ENCODE measurements around the gene RBM19. TPM values are rescaled to one million over a fixed set of nuclear protein-coding genes. Genes with fewer than 3 reads are reported as not detected.

The RBM19 gene
- total RNA-seq, 1 experiment from 2014 or later = 61.7 TPM

GRCh38 chr12:113781415-113782198, 184.5 kb downstream of the RBM19 start:
- peak; percentile 80 for DNase-seq
- Histone ChIP-seq H3F3A (ENCODE audit: low read length, unreplicated experiment) (no peaks in the 10 kb centered on the region), H3K9me3 (ENCODE audit: low read length) (no peaks in the 10 kb centered on the region), H3K4me1 (ENCODE audit: insufficient read depth, low read length) (peaks cover 25% of the 10 kb centered on the region), H3K79me2 (ENCODE audit: low read length) (no peaks in the 10 kb centered on the region), H3K4me2 (ENCODE audit: low read length) (peak overlapping the region; percentile 25; the same call in 1 of the 2 replicates), H3K36me3 (ENCODE audit: low read depth, low read length) (no peaks in the 10 kb centered on the region), H2AFZ (ENCODE audit: low read length) (no peak overlapping the region), H3K4me3 (ENCODE audit: low read length) (no peak overlapping the region), H3K27ac (ENCODE audit: low read length) (peak overlapping the region; percentile 44), H3K27me3 (ENCODE audit: low read length) (no peaks in the 10 kb centered on the region), H3K9me2 (replicated peaks; ENCODE audit: low read length) (no peaks in the 10 kb centered on the region), H4K20me1 (ENCODE audit: low read length) (no peaks in the 10 kb centered on the region), H3K9ac (ENCODE audit: low read length) (no peak overlapping the region)
- intact Hi-C loops (cut with micrococcal nuclease) = loop anchor here (10.0 kb wide), 1 partner anchor 317 kb away; no protein-coding TSS in a partner anchor
- POLR2A ChIA-PET (ENCODE audit: unreplicated experiment) = no interaction called here
- CTCF ChIA-PET = no interaction called here
- TF ChIP-seq CTCF (conservative IDR thresholded peaks at IDR 0.05; ENCODE audit: low read depth, low read length) (no peak), EZH2phosphoT487 (IDR thresholded peaks at IDR 0.05; ENCODE audit: borderline replicate concordance, low read length) (no peak), EZH2 (IDR thresholded peaks at IDR 0.05; ENCODE audit: low read length, unreplicated experiment) (no peak)
- ATAC-seq = peak; percentile 77
- no TSS peak for BruUV-seq (replicated peaks)

GRCh38 chr12:113779774-113780173, 186.4 kb downstream of the RBM19 start:
- H3K79me2 ChIP-seq (ENCODE audit: low read length) = no peaks in the 10 kb centered on the region
- ATAC-seq = no peak
- TF ChIP-seq EZH2 (IDR thresholded peaks at IDR 0.05; ENCODE audit: low read length, unreplicated experiment) (no peak), CTCF (conservative IDR thresholded peaks at IDR 0.05; ENCODE audit: low read depth, low read length) (no peak), EZH2phosphoT487 (IDR thresholded peaks at IDR 0.05; ENCODE audit: borderline replicate concordance, low read length) (no peak)
- H3F3A ChIP-seq (ENCODE audit: low read length, unreplicated experiment) = no peaks in the 10 kb centered on the region
- no peaks in the 10 kb centered on the region for H3K27me3 ChIP-seq (ENCODE audit: low read length)
- H3K27ac ChIP-seq (ENCODE audit: low read length) = no peak overlapping the region
- H2AFZ ChIP-seq (ENCODE audit: low read length) = no peak overlapping the region
- no peak for DNase-seq
- H3K36me3 ChIP-seq (ENCODE audit: low read depth, low read length) = no peaks in the 10 kb centered on the region
- no peak overlapping the region for H3K9ac ChIP-seq (ENCODE audit: low read length)
- POLR2A ChIA-PET (ENCODE audit: unreplicated experiment) = no interaction called here
- no peak overlapping the region for H3K4me3 ChIP-seq (ENCODE audit: low read length)
- H4K20me1 ChIP-seq (ENCODE audit: low read length) = no peaks in the 10 kb centered on the region
- CTCF ChIA-PET = no interaction called here
- no peak overlapping the region for H3K4me2 ChIP-seq (ENCODE audit: low read length)
- intact Hi-C loops (cut with micrococcal nuclease) = loop anchor here (10.0 kb wide), 1 partner anchor 315 kb away; no protein-coding TSS in a partner anchor
- peaks cover 15% of the 10 kb centered on the region for H3K4me1 ChIP-seq (ENCODE audit: insufficient read depth, low read length)
- H3K9me2 ChIP-seq (replicated peaks; ENCODE audit: low read length) = no peaks in the 10 kb centered on the region
- no peaks in the 10 kb centered on the region for H3K9me3 ChIP-seq (ENCODE audit: low read length)
- no TSS peak for BruUV-seq (replicated peaks)

Data from PC-3 (cell line).